GM12873 (cell line): Measurements from ENCODE around the gene MB.

Source experiments
- CTCF ChIP-seq: IDR thresholded peaks from 2 replicates; pipeline ENCODE4 v1.5.1; 2012; ENCODE audit warnings: low read depth, mild to moderate bottlenecking, moderate library complexity, low read length, control low read depth; ENCODE audit not compliant: insufficient read depth; ENCODE audit errors: missing control alignments

MB gene

GRCh38 chr22:35568751-35569739 lies 48.1 kb downstream of the MB start:
- TF ChIP-seq CTCF, result no peak

GRCh38 chr22:35567351-35568141 lies 49.6 kb downstream of the MB start:
- TF ChIP-seq CTCF, result no peak

- TF ChIP-seq CTCF, result no peak
Observed at GRCh38 chr22:35564975-35565867, 51.9 kb downstream of the MB start.

- TF ChIP-seq CTCF, result no peak
Observed at GRCh38 chr22:35563211-35563610, 53.9 kb downstream of the MB start.

GRCh38 chr22:35561796-35562526 lies 55.2 kb downstream of the MB start:
- TF ChIP-seq CTCF, result no peak

GRCh38 chr22:35560824-35561223 lies 56.3 kb downstream of the MB start:
- TF ChIP-seq CTCF, result no peak
